ENCODE measurements around the gene ENAH. TPM values are rescaled to one million over a fixed set of nuclear protein-coding genes. Genes with fewer than 3 reads are reported as not detected.

ENAH gene
- total and polyA plus RNA-seq, 9 donors: 59.4 to 178 (median 149) TPM

DNA sequence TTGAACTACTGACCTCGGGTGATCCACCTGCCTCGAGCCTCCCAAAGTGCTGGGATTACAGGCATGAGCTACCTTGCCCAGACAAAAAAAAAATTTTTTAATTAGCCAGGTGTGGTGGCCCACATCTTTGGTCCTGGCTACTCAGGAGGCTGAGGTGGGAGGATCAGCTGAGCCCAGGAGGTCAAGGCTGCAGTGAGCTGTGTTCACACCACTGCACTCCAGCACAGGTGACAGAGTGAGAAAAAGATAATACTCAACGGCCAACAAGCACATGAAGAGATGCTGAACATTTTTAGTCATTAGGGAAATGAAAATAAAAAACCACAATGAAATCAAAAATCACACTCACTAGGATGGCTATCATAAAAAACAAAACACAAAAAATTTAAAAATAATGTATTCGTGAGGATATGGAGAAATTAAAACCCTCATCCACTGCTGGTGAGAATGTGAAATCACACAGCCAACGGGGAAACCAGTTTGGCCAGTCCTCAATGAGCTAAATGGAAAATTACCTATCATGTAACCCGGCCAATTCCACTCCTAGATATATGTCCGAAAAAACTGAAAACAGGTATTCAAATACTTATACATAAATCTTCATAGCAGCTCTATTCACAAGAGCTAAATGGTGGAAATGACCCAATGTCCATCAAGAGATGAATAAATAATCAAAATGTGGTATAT is 41.2 kb downstream of the ENAH start:
- Histone ChIP-seq H3K9me3 (replicated peaks; ENCODE audit: control insufficient read depth, low read depth, low read length) (no peaks in the 10 kb centered on the region), H3K27ac (ENCODE audit: low read length) (no peak overlapping the region), H3K4me1 (ENCODE audit: control insufficient read depth, insufficient read depth, low read length) (peaks cover 9% of the 10 kb centered on the region), H3K27me3 (ENCODE audit: control insufficient read depth, insufficient read depth, low read length) (no peaks in the 10 kb centered on the region), H3K36me3 (ENCODE audit: control insufficient read depth, insufficient read depth, low read length) (peaks cover 2% of the 10 kb centered on the region), H3K4me3 (ENCODE audit: low read length) (no peak overlapping the region)
- 100% methylated on average over 2 of the region's 7 CpGs for WGBS (ENCODE audit: insufficient coverage)
- DNase-seq: no peak

DNA sequence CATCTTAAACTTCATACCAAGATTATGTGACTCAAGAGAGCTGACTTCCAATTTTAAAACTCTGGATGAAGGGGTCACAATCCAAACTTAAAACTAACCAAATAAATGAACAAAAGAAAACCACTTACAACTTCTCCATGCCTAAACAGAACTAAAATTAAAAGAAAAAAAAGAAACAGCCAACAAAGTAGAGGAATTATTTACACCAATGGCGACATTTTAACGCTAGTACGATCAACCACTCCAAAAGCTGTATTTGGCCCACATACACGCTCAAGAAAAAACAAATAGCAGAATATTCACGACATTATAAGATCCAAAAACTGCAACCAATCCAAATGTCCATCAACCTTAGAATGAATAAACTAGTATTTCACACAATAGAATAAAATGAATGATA is 42.4 kb downstream of the ENAH start:
- no peak for DNase-seq
- peaks cover 2% of the 10 kb centered on the region for H3K36me3 ChIP-seq (ENCODE audit: control insufficient read depth, insufficient read depth, low read length)
- H3K27ac ChIP-seq (ENCODE audit: low read length): no peak overlapping the region
- H3K4me1 ChIP-seq (ENCODE audit: control insufficient read depth, insufficient read depth, low read length): peaks cover 9% of the 10 kb centered on the region
- WGBS (ENCODE audit: insufficient coverage): no CpG with 5 or more reads among the region's 5 CpGs
- H3K27me3 ChIP-seq (ENCODE audit: control insufficient read depth, insufficient read depth, low read length): no peaks in the 10 kb centered on the region
- H3K9me3 ChIP-seq (replicated peaks; ENCODE audit: control insufficient read depth, low read depth, low read length): no peaks in the 10 kb centered on the region
- H3K4me3 ChIP-seq (ENCODE audit: low read length): no peak overlapping the region

DNA sequence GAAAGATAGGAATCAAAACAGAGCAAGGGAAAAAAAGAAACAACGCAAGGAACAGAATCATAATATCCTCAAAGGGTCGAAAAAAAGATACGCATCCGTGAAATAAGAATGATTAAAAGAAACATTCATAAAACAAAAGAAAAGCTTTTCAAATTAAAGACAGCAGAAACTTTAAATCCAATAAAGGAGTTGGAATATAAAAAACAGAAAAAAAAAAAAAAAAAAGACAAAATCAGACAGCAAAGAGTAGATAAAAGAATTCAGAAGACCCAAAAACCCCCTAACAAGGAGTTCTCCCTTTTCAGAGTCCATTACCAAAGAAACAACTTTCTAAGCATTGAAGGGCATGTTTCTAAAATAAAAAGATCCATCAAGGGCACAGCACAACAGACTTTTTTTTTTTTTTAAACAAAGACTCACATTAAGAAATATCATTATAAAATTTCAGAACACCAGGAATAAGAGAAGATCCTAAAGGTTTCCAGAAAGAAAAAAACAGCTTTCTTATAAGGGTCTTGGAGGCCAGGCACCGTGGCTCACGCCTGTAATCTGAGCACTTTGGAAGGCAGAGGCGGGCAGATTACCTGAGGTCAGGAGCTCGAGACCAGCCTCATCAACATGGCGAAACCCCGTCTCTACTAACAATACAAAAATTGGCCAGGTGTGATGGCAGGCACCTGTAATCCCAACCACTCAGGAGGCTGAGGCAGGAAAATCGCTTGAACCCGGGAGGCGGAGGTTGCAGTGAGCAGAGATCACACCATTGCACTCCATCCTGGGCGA is 44.7 kb downstream of the ENAH start:
- Histone ChIP-seq H3K36me3 (ENCODE audit: control insufficient read depth, insufficient read depth, low read length) (no peaks in the 10 kb centered on the region), H3K4me1 (ENCODE audit: control insufficient read depth, insufficient read depth, low read length) (peaks cover 9% of the 10 kb centered on the region), H3K27ac (ENCODE audit: low read length) (no peak overlapping the region), H3K27me3 (ENCODE audit: control insufficient read depth, insufficient read depth, low read length) (no peaks in the 10 kb centered on the region), H3K9me3 (replicated peaks; ENCODE audit: control insufficient read depth, low read depth, low read length) (no peaks in the 10 kb centered on the region), H3K4me3 (ENCODE audit: low read length) (no peak overlapping the region)
- WGBS (ENCODE audit: insufficient coverage): 49% methylated on average over 3 of the region's 14 CpGs
- DNase-seq: no peak

DNA sequence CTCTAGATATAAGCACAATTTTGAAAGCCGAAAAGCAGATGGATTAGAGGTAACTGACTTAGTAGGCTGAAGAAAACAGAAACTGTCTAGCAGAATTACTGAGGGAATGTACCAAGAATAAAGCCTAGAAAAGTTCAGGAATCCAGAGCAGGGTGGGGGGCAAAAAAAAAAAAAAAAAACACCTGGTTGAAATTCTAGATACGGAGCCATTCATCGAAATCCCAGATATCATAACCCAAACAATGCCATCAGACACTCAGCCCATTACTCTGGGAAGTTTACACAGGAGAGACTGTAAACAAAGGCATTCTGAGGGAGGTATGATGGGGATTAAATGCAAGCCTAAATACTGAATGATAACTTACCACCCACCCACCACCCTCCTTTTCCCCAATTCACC is 45.6 kb downstream of the ENAH start:
- Histone ChIP-seq H3K4me1 (ENCODE audit: control insufficient read depth, insufficient read depth, low read length) (peaks cover 9% of the 10 kb centered on the region), H3K36me3 (ENCODE audit: control insufficient read depth, insufficient read depth, low read length) (no peaks in the 10 kb centered on the region), H3K27ac (ENCODE audit: low read length) (no peak overlapping the region), H3K9me3 (replicated peaks; ENCODE audit: control insufficient read depth, low read depth, low read length) (no peaks in the 10 kb centered on the region), H3K4me3 (ENCODE audit: low read length) (no peak overlapping the region), H3K27me3 (ENCODE audit: control insufficient read depth, insufficient read depth, low read length) (no peaks in the 10 kb centered on the region)
- 86% methylated on average over 1 of the region's 3 CpGs for WGBS (ENCODE audit: insufficient coverage)
- DNase-seq: no peak

DNA sequence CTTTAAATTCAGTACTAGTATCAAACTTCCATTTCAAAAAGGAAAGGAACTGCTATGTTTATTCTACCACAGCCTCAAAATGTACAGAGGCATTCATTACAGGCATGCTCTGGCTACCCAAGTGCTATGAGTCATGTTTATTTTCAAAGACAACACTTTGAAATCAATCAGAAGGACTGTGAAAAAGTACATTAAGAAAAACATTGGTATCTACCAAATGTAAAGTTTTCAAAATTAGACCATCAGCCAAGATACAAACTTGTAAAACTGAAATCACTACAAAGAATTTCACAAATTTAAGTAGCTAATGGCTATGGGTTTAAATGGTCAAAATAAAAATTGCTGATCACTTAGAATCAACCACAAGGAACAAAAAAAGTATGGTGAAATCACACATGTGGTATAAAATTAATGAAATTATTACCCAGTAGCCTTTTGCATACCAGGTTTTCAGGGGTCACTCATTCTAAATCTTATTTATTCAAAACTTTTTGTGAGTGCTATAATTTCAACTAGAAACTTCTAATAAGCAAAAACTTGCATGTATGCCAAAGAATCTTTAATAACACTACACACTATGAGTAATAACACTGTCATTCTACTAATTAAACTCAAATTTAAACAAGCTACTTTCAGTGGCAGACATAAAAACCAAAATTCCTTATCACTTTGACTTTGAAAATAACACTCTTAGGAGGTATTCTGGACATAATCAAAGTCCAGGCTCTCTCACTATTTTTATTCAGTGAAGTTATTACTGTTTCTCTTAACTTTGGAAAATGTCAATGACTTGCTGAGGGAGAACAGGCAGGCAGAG is 49.2 kb downstream of the ENAH start:
- Histone ChIP-seq H3K4me1 (ENCODE audit: control insufficient read depth, insufficient read depth, low read length) (peaks cover 9% of the 10 kb centered on the region), H3K4me3 (ENCODE audit: low read length) (no peak overlapping the region), H3K27me3 (ENCODE audit: control insufficient read depth, insufficient read depth, low read length) (no peaks in the 10 kb centered on the region), H3K36me3 (ENCODE audit: control insufficient read depth, insufficient read depth, low read length) (no peaks in the 10 kb centered on the region), H3K27ac (ENCODE audit: low read length) (no peak overlapping the region), H3K9me3 (replicated peaks; ENCODE audit: control insufficient read depth, low read depth, low read length) (no peaks in the 10 kb centered on the region)
- DNase-seq: no peak

DNA sequence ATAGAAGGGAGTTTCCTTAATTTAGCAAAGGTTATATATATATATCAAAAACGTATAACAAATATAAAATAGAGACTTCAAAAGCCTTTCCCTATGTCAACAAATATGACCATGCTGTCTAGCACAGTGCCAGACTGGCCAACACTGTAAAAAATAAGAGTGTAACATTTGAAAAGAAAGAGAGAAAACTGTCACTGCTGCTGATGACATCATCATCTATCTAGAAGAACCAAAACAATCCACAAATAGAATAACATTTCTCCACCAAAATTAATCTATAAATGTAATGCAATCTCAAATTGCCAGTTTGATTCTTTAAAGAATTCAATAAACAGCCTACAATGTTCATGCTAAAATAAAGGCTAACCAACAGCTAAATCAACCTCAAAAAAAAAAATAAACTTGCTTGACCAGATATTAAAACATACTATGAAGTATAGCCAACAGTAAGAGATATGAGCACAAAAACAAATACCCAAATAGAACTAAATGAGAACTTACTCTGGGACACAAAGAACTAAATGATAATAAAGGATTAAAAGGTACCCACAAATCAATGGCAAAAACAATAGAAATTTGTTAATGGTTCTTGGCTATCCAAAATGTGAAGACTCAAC is 50.2 kb downstream of the ENAH start:
- no peak for DNase-seq
- Histone ChIP-seq H3K27me3 (ENCODE audit: control insufficient read depth, insufficient read depth, low read length) (no peaks in the 10 kb centered on the region), H3K27ac (ENCODE audit: low read length) (no peak overlapping the region), H3K9me3 (replicated peaks; ENCODE audit: control insufficient read depth, low read depth, low read length) (no peaks in the 10 kb centered on the region), H3K4me3 (ENCODE audit: low read length) (no peak overlapping the region), H3K36me3 (ENCODE audit: control insufficient read depth, insufficient read depth, low read length) (no peaks in the 10 kb centered on the region), H3K4me1 (ENCODE audit: control insufficient read depth, insufficient read depth, low read length) (peaks cover 5% of the 10 kb centered on the region)
- WGBS (ENCODE audit: insufficient coverage): no CpG with 5 or more reads among the region's 1 CpG

DNA sequence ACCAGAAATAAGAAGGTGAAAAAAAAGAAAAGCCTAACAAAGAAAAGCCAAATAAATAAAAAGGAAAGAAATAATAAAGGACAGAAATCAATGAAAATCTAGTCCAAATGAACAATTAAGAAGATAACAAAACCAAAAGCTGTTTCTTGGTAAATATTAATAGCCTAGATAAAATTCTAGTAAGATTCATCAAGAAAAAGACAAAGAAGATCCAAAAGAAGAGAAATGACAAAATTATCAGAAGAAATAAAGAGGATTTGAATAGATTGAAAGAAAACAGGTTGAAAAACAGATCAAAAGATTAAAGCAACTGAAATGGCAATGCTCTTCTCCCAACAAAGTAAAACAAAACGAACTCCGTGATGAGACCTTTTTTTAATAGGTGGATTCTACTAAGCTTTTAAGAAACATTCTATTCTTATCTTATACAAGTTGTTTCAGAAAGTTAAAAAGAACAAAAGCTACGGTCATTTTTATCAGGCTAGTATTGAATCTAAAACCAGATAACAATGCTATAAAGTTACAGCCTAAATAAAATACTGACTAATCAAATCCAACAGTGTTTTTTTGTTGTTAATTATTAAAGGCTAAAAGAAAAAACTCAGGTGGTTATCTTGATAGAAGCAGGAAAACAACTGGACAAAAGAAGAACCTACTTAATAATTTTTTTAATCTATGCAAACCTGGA is 50.9 kb downstream of the ENAH start:
- H3K4me3 ChIP-seq (ENCODE audit: low read length): no peak overlapping the region
- no peaks in the 10 kb centered on the region for H3K36me3 ChIP-seq (ENCODE audit: control insufficient read depth, insufficient read depth, low read length)
- H3K9me3 ChIP-seq (replicated peaks; ENCODE audit: control insufficient read depth, low read depth, low read length): no peaks in the 10 kb centered on the region
- no peak for DNase-seq
- no peak overlapping the region for H3K27ac ChIP-seq (ENCODE audit: low read length)
- H3K4me1 ChIP-seq (ENCODE audit: control insufficient read depth, insufficient read depth, low read length): no peaks in the 10 kb centered on the region
- WGBS (ENCODE audit: insufficient coverage): no CpG with 5 or more reads among the region's 3 CpGs
- no peaks in the 10 kb centered on the region for H3K27me3 ChIP-seq (ENCODE audit: control insufficient read depth, insufficient read depth, low read length)

DNA sequence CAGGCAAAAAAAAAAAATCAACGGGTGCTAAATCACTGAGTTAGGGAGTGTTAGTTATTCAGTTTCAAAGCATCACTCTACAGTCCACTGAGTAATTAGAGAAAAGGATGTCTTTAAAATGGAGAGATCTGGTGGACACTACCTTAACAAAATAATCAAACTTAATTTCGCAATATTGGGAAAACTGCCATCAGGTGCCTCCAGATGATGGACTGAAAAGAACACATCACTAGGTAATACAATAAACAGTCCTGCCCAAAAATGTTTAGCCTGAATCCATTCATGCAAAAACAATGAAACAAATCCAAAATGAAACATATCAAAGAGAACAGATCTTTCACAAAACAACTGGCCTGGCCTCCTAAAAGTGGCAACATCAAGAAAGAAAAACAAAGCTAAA is 54.1 kb downstream of the ENAH start:
- DNase-seq: no peak
- WGBS (ENCODE audit: insufficient coverage): no CpG with 5 or more reads among the region's 2 CpGs
- peaks cover 3% of the 10 kb centered on the region for H3K4me1 ChIP-seq (ENCODE audit: control insufficient read depth, insufficient read depth, low read length)

DNA sequence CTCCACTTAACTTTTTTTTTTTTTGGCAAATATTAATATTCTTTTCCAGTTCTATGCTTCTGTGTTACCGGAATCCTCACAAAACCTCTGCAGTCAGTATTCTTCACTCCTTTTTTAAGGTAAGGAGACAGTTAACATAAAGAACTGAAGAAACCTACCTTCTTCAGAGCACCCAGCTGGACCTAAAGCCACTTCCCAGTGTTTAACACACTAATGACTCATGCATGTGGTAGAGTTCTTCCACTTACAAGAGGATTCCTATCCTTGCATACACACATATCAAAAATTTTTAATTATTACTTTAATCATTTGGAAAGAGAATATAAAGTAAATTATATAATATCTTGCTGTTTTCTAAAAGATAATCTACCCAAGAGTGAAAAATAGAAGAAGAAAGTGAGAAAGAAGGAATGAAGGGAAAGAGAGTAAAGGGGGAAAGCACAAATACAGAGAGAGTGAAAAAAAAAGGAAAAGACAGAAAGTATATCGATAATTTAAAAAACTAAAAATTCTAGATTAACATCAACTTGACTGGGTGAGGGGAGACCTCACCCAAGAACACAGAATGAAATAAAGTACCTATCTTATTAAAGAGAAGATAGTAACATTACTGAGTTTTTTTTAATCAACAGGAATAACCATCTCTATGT is 54.9 kb downstream of the ENAH start:
- no peak for DNase-seq

More for the DNA sequence above, 54.1 kb downstream of the ENAH start:
- Histone ChIP-seq H3K4me3 (ENCODE audit: low read length) (no peak overlapping the region), H3K9me3 (replicated peaks; ENCODE audit: control insufficient read depth, low read depth, low read length) (no peaks in the 10 kb centered on the region), H3K36me3 (ENCODE audit: control insufficient read depth, insufficient read depth, low read length) (no peaks in the 10 kb centered on the region), H3K27ac (ENCODE audit: low read length) (no peak overlapping the region), H3K27me3 (ENCODE audit: control insufficient read depth, insufficient read depth, low read length) (no peaks in the 10 kb centered on the region)

More for the DNA sequence above, 54.9 kb downstream of the ENAH start:
- no peaks in the 10 kb centered on the region for H3K36me3 ChIP-seq (ENCODE audit: control insufficient read depth, insufficient read depth, low read length)
- H3K27ac ChIP-seq (ENCODE audit: low read length): no peak overlapping the region
- H3K4me1 ChIP-seq (ENCODE audit: control insufficient read depth, insufficient read depth, low read length): peaks cover 3% of the 10 kb centered on the region
- no peaks in the 10 kb centered on the region for H3K27me3 ChIP-seq (ENCODE audit: control insufficient read depth, insufficient read depth, low read length)
- H3K9me3 ChIP-seq (replicated peaks; ENCODE audit: control insufficient read depth, low read depth, low read length): no peaks in the 10 kb centered on the region
- no CpG with 5 or more reads among the region's 2 CpGs for WGBS (ENCODE audit: insufficient coverage)
- H3K4me3 ChIP-seq (ENCODE audit: low read length): no peak overlapping the region

Data from muscle of leg (tissue), 11 donors.